Measurements from ENCODE around the gene WDR76. TPM values are rescaled to one million over a fixed set of nuclear protein-coding genes. Genes with fewer than 3 reads are reported as not detected.
"Not testable (repeated sequence)": the region's sequence is repeated elsewhere in the genome, so short reads cannot be mapped to it uniquely, and the experiment has no call there.

WDR76 gene
- total RNA-seq, 4 donors from 2014 or later = 2.7 to 21.5 (median 4.1) TPM

- H3K27ac ChIP-seq = peak overlapping the region; percentile 67 to 77 (median 73)
- H3K4me3 ChIP-seq = peak overlapping the region; percentile 47 to 65 (median 54)
- DNase-seq = no peak
- no peak for TF ChIP-seq POLR2A (IDR thresholded peaks at IDR 0.05)
- TF ChIP-seq CTCF (IDR thresholded peaks at IDR 0.05) = no peak
- H3K4me1 ChIP-seq = peaks cover 0 to 61% (median 14%) of the 10 kb centered on the region in 4 donors
- no peaks in the 10 kb centered on the region for H3K36me3 ChIP-seq
- no peaks in the 10 kb centered on the region for H3K9me3 ChIP-seq
- no peaks in the 10 kb centered on the region for H3K27me3 ChIP-seq
These were observed 734 bp upstream of the WDR76 start for GRCh38 chr15:43826029-43826507.

GRCh38 chr15:43828061-43828657 lies 1.4 kb downstream of the WDR76 start:
- no peaks in the 10 kb centered on the region for H3K36me3 ChIP-seq
- peak overlapping the region in 1 of 4 donors; percentile 65 for H3K4me3 ChIP-seq
- no peaks in the 10 kb centered on the region for H3K27me3 ChIP-seq
- H3K9me3 ChIP-seq = no peaks in the 10 kb centered on the region
- peak overlapping the region in 3 of 4 donors; percentile 67 to 77 (median 75) for H3K27ac ChIP-seq
- no peak for DNase-seq
- no peak for TF ChIP-seq POLR2A (IDR thresholded peaks at IDR 0.05)
- peaks cover 0 to 40% (median 9%) of the 10 kb centered on the region in 4 donors for H3K4me1 ChIP-seq

- H3K4me3 ChIP-seq, H3K27ac ChIP-seq, H3K9me3 ChIP-seq, H3K27me3 ChIP-seq, H3K36me3 ChIP-seq, DNase-seq: not testable (repeated sequence)
- peaks cover 0 to 31% (median 6%) of the 10 kb centered on the region in 4 donors for H3K4me1 ChIP-seq
These were observed 3.2 kb downstream of the WDR76 start for GRCh38 chr15:43829951-43830540.

GRCh38 chr15:43830691-43831275 lies 4.0 kb downstream of the WDR76 start:
- not testable (repeated sequence) for H3K9me3 ChIP-seq, DNase-seq, H3K27me3 ChIP-seq

GRCh38 chr15:43831519-43832052 lies 4.8 kb downstream of the WDR76 start:
- H3K27ac ChIP-seq, DNase-seq, H3K4me3 ChIP-seq, H3K9me3 ChIP-seq, H3K36me3 ChIP-seq, H3K27me3 ChIP-seq: not testable (repeated sequence)
- H3K4me1 ChIP-seq = peaks cover 0 to 22% (median 6%) of the 10 kb centered on the region in 4 donors

More at GRCh38 chr15:43830691-43831275, 4.0 kb downstream of the WDR76 start:
- not testable (repeated sequence) for H3K36me3 ChIP-seq, H3K4me3 ChIP-seq, H3K27ac ChIP-seq
- H3K4me1 ChIP-seq = peaks cover 0 to 30% (median 6%) of the 10 kb centered on the region in 4 donors

GRCh38 chr15:43832485-43832884 lies 5.7 kb downstream of the WDR76 start:
- H3K4me3 ChIP-seq, H3K9me3 ChIP-seq, DNase-seq: not testable (repeated sequence)

GRCh38 chr15:43845421-43845820 lies 18.6 kb downstream of the WDR76 start:
- Histone ChIP-seq H3K4me1 (no peaks in the 10 kb centered on the region), H3K9me3 (no peaks in the 10 kb centered on the region), H3K4me3 (no peak overlapping the region), H3K27me3 (no peaks in the 10 kb centered on the region), H3K27ac (no peak overlapping the region), H3K36me3 (peaks cover 0 to 9% (median 0%) of the 10 kb centered on the region in 3 donors)
- TF ChIP-seq CTCF (IDR thresholded peaks at IDR 0.05) (no peak), POLR2A (IDR thresholded peaks at IDR 0.05) (no peak)
- DNase-seq = no peak

More at GRCh38 chr15:43832485-43832884, 5.7 kb downstream of the WDR76 start:
- not testable (repeated sequence) for H3K36me3 ChIP-seq, H3K27me3 ChIP-seq, H3K27ac ChIP-seq
- peaks cover 0 to 15% (median 6%) of the 10 kb centered on the region in 4 donors for H3K4me1 ChIP-seq

GRCh38 chr15:43851251-43851650 lies 24.4 kb downstream of the WDR76 start:
- no peak for DNase-seq

More at GRCh38 chr15:43851251-43851650, 24.4 kb downstream of the WDR76 start:
- H3K4me3 ChIP-seq = no peak overlapping the region
- no peaks in the 10 kb centered on the region for H3K9me3 ChIP-seq
- TF ChIP-seq POLR2A (IDR thresholded peaks at IDR 0.05) (no peak), CTCF (IDR thresholded peaks at IDR 0.05) (no peak)
- H3K27ac ChIP-seq = no peak overlapping the region
- H3K27me3 ChIP-seq = no peaks in the 10 kb centered on the region
- H3K36me3 ChIP-seq = peaks cover 0 to 15% (median 0%) of the 10 kb centered on the region in 3 donors
- H3K4me1 ChIP-seq = no peaks in the 10 kb centered on the region

All from Peyer's patch (tissue), 4 donors.